Activated naive CD4-positive, alpha-beta T cell treated with anti-CD3 and anti-CD28 coated beads, Interleukin-2, amount 50 U/mL, for 72 hours (primary cell): ENCODE results near the gene GABRG3. TPM values are rescaled to one million over a fixed set of nuclear protein-coding genes. Genes with fewer than 3 reads are reported as not detected.

ENCODE experiments used
- ATAC-seq, 2 donors: fragments of 150-1000 bp; cut with Tn5 transposase; 2 replicates each; pipeline ENCODE4 v1.10.0; 2021; ENCODE audit warnings: mild to moderate bottlenecking in 2 of 2, moderate library complexity in 2 of 2
- DNase-seq, 2 donors: peaks; one replicate each; pipeline ENCODE4 v3.0.0; 2021 to 2022; ENCODE audit warnings: low spot score in 2 of 2
- H3K27ac Mint-ChIP-seq, 2 donors: one replicate each; pipeline ENCODE4 v1.8.0; 2022; ENCODE audit warnings: mild to moderate bottlenecking in 2 of 2, mixed read lengths in 2 of 2
- H3K36me3 Mint-ChIP-seq, 2 donors: one replicate each; pipeline ENCODE4 v1.8.0; 2022; ENCODE audit warnings: mixed read lengths in 2 of 2
- H3K9me3 Mint-ChIP-seq, 2 donors: one replicate each; pipeline ENCODE4 v1.8.0; 2022; ENCODE audit warnings: mixed read lengths in 2 of 2
- total RNA-seq, 2 donors: library from RNA; stranded (reverse); gene quantifications; one replicate each; pipeline ENCODE4 v1.2.3, GENCODE V29; 2022

GABRG3 gene
- total RNA-seq, 2 donors from 2014 or later = not detected

DNA sequence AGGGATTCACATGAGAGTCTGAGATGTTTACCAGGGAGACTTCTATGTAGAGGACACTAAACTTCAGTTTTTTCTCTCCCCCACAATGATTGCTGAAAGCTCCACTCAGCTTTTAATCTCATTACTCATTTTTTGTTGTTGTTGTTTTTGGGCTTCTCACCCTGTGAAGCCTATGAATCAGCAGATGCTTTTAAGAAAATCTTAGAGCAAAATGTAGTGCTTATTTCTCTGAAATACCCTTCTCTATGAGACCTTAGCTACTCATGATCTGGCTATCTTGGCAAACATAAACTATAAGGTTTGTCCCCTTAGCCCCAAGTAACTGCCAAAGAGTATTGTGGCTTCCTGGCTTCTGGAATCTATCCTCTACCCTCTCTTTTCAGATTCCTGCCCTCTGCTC is 590.8 kb downstream of the GABRG3 start:
- DNase-seq = no peak
- H3K36me3 Mint-ChIP-seq = peaks cover 0 to 18% of the 10 kb centered on the region in 2 donors
- peaks cover 20 to 21% of the 10 kb centered on the region in 2 donors for H3K9me3 Mint-ChIP-seq
- H3K27ac Mint-ChIP-seq = no peak overlapping the region
- no peak for ATAC-seq

DNA sequence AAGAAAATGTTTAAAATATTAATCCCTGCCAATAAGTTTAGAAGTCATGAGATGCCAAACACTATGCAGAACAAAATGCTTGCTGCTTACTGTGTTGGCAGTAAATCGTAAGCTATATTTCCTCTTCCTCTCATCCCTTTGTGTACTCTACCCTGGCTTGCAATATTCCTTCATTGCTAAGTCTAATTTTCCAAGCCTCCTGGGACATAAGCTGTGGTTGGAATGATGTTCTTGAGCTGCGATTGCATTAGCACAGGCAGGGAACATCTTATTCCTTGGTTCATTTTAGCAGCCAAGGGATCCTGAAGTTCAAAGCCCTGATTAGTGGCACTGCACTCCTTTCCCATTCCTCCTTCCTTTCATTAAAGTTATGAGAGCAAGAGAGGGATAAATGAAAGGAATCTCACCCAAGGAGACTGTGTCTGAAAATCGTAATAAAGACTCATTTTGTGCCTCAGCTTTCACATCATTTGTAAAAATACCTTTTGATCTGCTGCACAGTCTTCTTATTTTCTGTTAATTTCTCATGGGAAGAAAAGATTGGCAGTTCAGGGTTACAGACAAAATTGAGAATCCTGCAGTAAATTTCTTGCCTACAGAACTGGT is 592.9 kb downstream of the GABRG3 start:
- H3K9me3 Mint-ChIP-seq = peaks cover 20 to 21% of the 10 kb centered on the region in 2 donors

DNA sequence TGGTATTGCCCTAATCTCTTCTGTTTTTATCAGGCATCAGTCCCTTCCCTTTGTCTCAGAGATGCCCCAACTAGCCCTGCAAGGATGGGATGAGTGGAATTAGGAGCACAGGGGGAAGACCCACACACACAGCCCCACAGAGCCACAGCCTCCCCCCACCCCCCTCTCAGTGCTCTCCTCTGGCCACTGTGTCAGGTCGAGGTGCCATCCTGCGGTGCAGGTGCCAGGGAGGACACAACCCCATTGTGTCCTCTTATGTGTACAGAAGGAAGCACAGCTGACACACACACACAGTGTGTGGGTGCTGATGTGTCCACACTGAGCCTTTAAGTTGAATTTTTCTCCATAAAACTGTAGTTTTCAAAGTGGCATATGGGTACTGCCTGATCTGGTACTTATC is 593.7 kb downstream of the GABRG3 start:
- no peak for DNase-seq

More for the DNA sequence above, 592.9 kb downstream of the GABRG3 start:
- DNase-seq = no peak
- no peak overlapping the region for H3K27ac Mint-ChIP-seq
- no peak for ATAC-seq
- H3K36me3 Mint-ChIP-seq = peaks cover 0 to 18% of the 10 kb centered on the region in 2 donors

DNA sequence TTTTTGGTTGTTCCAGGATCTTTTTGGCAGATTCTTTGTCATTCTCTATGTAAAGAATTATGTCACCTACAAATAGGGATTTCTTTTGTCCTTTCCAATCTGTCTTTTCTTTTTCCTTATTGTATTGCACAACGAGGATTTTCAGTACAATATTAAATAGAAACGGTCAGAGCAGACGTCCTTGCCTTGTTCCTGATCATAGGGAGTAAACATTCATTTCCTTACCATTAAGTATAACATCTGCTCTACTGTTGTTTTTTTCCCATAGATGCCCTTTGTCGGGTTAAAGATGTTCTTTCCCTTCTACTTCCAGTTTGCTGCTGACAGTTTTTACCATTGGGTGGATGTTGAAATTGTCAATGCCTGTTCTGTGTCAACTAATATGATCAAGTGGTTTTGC is 599.8 kb downstream of the GABRG3 start:
- no peak for ATAC-seq
- peaks cover 10 to 12% of the 10 kb centered on the region in 2 donors for H3K9me3 Mint-ChIP-seq

More for the DNA sequence above, 593.7 kb downstream of the GABRG3 start:
- no peak for ATAC-seq
- H3K27ac Mint-ChIP-seq = no peak overlapping the region
- peaks cover 0 to 18% of the 10 kb centered on the region in 2 donors for H3K36me3 Mint-ChIP-seq
- H3K9me3 Mint-ChIP-seq = peaks cover 16 to 20% of the 10 kb centered on the region in 2 donors

DNA sequence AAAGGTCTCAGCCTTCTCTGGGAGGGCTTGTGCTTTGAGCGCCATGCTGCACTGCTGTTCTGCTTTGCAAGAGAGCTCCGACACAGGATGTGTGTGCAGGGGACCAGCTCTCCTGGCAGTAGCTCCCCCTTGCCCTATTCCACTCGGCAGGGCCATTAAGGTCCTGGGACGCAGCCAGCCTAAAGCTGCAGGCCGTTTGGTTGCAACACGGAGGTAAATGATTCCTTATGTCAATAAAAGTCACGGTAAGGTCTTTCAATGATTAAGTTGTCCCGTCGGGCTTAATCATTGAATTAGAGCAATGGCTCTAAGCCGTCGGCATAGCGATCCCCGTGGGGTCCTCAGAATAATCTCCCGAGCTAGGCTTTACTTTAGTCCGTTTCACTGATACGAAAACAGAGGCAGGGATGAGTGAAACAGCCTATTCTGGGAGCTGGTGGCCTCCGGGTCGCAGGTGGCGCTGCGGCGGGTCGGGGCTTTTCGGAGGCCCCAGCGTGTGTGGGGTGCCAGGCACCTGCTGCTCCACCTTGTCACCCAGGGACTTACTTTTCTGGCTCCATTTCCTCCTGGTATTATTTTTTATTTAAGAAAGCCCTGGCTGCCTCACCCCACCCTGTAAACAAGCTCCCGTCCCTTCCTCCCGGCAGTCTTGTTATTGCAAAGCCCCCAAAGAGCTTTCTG is 603.0 kb downstream of the GABRG3 start:
- no peak for ATAC-seq
- H3K9me3 Mint-ChIP-seq = peaks cover 4 to 12% of the 10 kb centered on the region in 2 donors
- DNase-seq = no peak
- H3K36me3 Mint-ChIP-seq = peaks cover 0 to 13% of the 10 kb centered on the region in 2 donors
- H3K27ac Mint-ChIP-seq = no peak overlapping the region

More for the DNA sequence above, 599.8 kb downstream of the GABRG3 start:
- DNase-seq = no peak
- Mint-ChIP-seq H3K36me3 (peaks cover 0 to 13% of the 10 kb centered on the region in 2 donors), H3K27ac (no peak overlapping the region)

DNA sequence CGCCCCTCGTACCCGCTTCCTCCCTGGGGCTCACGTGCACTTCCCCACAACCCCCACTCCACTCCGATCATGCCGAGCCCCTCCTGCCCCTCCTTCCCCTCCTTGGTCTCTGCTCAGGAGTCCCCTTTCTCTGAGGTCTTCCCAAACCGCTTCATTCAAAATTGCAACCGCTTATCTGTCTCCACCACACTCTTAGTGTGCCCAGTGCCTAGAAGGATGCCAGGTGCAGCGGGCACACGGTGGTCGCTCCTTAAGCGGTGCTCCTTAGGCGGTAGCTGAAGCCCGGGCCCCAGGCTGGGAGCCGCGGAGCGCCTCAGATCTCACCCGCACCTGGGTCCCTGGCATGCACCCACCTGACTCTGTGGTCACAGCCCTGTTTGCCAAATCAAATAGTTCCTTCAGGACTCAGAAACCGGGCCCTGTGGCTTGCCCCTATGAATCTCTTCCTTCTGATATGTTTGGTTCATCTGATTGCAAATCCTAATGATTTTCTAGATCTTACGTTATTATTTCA is 603.6 kb downstream of the GABRG3 start:
- Mint-ChIP-seq H3K36me3 (peaks cover 0 to 13% of the 10 kb centered on the region in 2 donors), H3K27ac (peak overlapping the region in 1 of 2 donors; percentile 36), H3K9me3 (peaks cover 4 to 12% of the 10 kb centered on the region in 2 donors)
- ATAC-seq (no peak), DNase-seq (no peak)

DNA sequence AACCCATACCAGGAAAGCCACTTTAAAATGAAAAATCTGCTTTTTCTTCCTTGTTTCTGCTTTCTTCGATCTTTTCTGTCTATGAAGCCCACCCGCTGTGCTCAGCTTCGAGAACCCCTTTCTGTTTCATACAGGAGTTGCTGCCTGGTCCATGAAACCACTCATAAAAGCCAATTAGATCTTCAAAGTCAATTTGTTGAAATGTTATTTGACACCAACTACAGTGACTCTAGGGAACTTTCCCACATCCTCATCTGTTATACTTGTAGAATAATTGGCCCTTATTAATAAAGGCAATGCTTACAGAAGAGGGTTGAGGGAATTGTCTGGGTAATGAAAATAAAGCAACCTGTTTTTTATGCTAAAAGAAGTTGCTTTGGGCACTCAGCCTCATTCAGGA is 604.5 kb downstream of the GABRG3 start:
- peaks cover 4 to 12% of the 10 kb centered on the region in 2 donors for H3K9me3 Mint-ChIP-seq
- ATAC-seq (no peak), DNase-seq (no peak)
- no peak overlapping the region for H3K27ac Mint-ChIP-seq
- H3K36me3 Mint-ChIP-seq = peaks cover 0 to 13% of the 10 kb centered on the region in 2 donors

DNA sequence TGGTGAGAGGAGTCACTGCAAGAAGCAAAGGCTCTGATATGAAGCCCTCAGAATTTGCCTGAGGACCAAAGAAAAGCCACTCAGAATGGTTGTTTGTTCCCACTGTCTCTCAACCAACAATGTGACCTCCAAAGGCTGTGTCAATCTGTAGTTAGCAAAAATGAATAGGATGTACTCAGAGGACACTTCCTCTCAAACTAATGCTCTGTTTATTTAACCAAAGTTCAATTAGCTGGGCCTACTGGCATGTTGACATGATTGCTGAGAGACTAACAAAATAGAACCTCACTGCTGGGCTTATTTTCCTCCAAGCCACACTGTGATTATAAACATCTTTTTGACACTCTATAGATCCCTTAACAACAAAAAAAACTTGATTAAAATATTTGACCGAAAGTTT is 605.6 kb downstream of the GABRG3 start:
- no peak for ATAC-seq
- peaks cover 0 to 13% of the 10 kb centered on the region in 2 donors for H3K36me3 Mint-ChIP-seq
- no peak for DNase-seq
- no peak overlapping the region for H3K27ac Mint-ChIP-seq
- H3K9me3 Mint-ChIP-seq = peaks cover 4% of the 10 kb centered on the region in 2 donors

DNA sequence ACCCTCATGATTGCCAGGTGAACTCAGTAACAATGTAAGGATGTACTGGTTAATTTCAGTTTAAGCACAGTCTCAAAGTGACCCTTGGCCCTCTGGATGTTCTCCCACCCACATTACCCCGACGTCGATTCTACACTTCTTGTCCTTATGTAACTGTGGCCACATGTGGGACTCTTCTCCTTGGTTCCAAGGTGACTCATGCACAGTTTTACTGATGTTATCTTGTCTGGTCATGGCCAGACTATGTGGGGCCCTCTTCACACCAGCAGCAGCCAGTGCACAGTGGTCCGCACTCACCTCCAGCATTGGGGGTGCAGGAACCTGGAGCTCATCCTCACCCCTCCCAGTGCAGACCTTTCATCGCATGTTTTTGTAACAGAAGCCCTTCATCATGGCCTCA is 608.8 kb downstream of the GABRG3 start:
- Mint-ChIP-seq H3K36me3 (peaks cover 0 to 10% of the 10 kb centered on the region in 2 donors), H3K27ac (no peak overlapping the region), H3K9me3 (peaks cover 4 to 5% of the 10 kb centered on the region in 2 donors)
- ATAC-seq (no peak), DNase-seq (no peak)

DNA sequence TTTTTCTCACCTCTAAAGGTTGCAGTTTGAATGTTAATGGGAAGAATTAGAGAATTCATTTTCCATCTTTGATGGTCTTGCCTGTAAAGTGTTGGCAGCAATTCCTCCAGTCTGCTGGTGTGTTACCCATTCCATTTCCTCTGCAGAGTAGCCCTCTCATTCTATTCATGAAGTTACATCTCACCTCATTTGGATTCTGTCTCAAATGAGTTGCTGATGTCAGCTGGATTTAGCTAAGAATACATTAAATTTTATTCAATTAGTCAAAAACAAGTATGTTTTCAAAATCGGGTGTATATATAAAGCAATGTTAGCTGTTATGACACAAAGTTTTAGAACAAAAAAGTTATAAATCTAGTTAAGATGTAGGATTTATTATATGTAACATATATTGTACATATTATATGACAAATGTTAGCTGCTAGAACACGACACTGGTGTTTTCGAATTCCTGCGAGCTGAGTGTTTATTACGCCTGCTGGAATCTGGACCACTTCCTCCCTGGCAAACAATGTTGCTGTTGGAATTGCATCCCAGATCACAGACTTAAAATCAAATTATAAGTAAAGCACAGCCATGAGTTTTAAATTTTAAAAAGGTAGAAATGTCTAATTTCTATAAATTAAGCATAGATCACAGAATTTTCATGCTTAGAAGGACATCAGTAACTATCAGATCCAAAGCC is 611.9 kb downstream of the GABRG3 start:
- ATAC-seq (no peak), DNase-seq (no peak)
- no peaks in the 10 kb centered on the region for H3K36me3 Mint-ChIP-seq
- no peak overlapping the region for H3K27ac Mint-ChIP-seq
- peaks cover 0 to 5% of the 10 kb centered on the region in 2 donors for H3K9me3 Mint-ChIP-seq

DNA sequence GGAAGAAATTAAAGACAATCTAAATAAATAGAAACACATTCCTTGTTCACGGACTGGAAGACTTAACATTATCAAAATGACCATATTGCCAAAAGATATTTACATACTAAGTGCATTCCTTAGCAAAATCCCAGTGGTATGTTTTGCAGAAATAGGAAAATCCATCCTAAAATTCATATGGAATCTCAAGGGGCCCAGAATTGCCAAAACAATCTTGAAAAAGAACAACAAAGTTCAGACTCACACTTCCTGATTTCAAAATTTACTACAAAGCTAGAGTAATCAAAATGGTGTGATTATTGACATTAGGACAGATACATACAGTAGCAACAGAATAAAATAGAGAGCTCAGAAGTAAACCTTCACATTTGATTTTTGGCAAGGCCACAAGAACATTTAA is 612.7 kb downstream of the GABRG3 start:
- Mint-ChIP-seq H3K9me3 (peaks cover 0 to 5% of the 10 kb centered on the region in 2 donors), H3K27ac (no peak overlapping the region), H3K36me3 (no peaks in the 10 kb centered on the region)
- DNase-seq (no peak), ATAC-seq (no peak)

DNA sequence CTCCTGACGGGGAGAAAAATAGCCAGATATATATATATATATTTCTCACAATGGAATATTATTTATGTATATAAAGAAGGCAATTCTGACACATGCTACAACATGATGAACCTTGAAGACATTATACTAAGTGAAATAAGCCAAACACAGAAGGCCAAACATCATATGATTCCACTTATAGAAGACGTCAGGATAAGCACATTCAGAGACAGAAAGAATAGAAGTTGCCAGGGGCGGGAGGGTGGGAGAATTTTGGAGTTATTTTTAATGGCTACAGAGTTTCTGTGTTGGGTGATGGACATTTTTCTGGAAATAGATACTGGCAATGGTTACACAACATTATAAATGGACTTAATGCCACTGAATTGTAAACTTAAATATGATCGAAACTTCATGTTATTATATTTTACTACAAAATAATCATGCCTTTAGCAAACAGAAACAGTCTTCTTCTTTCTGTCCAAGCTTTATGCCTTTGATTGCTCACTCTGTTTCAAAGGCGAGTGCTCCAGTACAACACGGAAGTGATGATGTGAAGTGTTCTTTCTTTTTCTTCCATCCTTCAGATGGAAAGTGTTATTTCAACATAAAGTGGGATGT is 614.2 kb downstream of the GABRG3 start:
- Mint-ChIP-seq H3K27ac (no peak overlapping the region), H3K36me3 (no peaks in the 10 kb centered on the region), H3K9me3 (peaks cover 6 to 12% of the 10 kb centered on the region in 2 donors)
- DNase-seq (no peak), ATAC-seq (no peak)

DNA sequence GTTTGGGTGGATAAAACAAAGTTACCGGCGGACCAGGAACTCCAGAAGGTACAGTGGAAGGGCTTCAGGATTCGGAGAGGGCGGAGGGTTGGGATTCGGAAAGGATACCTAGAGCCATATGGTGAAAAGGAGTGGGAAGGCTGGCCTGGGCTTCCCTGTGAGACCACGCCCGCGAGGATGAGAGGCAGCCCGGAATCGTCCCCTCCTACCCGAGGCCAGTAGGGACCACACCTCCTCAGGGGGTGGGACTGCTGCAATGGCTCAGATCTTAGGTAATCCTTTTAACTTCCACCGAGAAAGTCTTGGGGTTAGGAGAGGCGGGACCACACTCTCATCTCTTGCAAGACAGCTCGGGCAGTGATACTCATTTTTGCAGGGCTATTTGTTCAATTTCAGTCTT is 616.8 kb downstream of the GABRG3 start:
- no peaks in the 10 kb centered on the region for H3K36me3 Mint-ChIP-seq
- H3K9me3 Mint-ChIP-seq = peaks cover 7 to 18% of the 10 kb centered on the region in 2 donors
- DNase-seq (no peak), ATAC-seq (no peak)
- H3K27ac Mint-ChIP-seq = no peak overlapping the region

DNA sequence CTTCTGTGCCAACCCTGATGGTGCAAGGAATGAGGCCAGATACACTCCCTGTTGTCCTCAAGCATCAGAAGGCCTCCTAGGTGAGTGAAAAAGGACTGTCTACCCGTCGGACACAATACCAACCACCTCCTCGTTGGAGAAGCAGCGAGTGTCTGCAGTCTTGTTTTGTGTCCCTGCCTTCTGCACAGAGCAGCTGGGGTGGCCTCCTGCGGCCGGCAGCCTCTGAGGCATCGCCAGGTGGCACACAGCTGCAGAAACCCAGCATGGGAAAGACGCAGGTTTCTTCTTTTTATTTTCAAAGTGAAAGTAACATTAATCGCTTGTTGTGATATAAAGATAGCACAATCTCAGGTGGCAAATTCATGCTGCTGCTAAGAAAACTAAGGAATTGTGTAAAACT is 618.3 kb downstream of the GABRG3 start:
- Mint-ChIP-seq H3K9me3 (peaks cover 12 to 18% of the 10 kb centered on the region in 2 donors), H3K27ac (no peak overlapping the region), H3K36me3 (no peaks in the 10 kb centered on the region)
- no peak for ATAC-seq
- no peak for DNase-seq

DNA sequence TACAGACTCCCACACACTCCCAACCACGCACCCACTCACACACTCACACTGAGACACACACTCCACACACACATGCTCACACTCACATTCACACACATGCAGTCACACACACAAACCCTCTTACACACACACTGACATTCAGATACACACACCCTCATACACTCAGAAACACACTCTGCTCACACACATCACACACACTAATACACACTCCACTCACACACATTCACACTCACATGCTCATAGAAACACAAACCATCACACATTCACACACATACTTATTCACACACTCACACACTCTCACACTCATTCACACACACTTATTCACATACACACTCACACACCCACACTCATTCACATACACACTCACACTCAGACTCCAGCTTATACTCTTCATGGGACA is 618.8 kb downstream of the GABRG3 start:
- no peak overlapping the region for H3K27ac Mint-ChIP-seq

More for the DNA sequence above, 618.8 kb downstream of the GABRG3 start:
- ATAC-seq = no peak
- no peak for DNase-seq
- H3K9me3 Mint-ChIP-seq = peaks cover 12 to 18% of the 10 kb centered on the region in 2 donors
- no peaks in the 10 kb centered on the region for H3K36me3 Mint-ChIP-seq
